ENCODE results near the gene MTREX. TPM values are rescaled to one million over a fixed set of nuclear protein-coding genes. Genes with fewer than 3 reads are reported as not detected.

The MTREX gene
- total and polyA plus RNA-seq, 10 of the 15 experiments (the other 5 are each of a cell fraction or from before 2014, with no cell fraction given): 20.1 to 102 (median 49.0) TPM

- Histone ChIP-seq H3K36me3 (ENCODE audit: control insufficient read depth in 2 of 2, insufficient read depth in 2 of 2, low read length in 1 of 2) (peaks cover 0 to 16% of the 10 kb centered on the region in 2 experiments; a peak in 2 of 4 replicates), H3K9me3 (replicated peaks; ENCODE audit: control insufficient read depth, insufficient read depth, low read length) (no peaks in the 10 kb centered on the region; the same call in none of the 3 replicates), H3K79me2 (ENCODE audit: control insufficient read depth, insufficient read depth, low read length) (no peaks in the 10 kb centered on the region; the same call in 1 of the 2 replicates), H2AFZ (ENCODE audit: control insufficient read depth, low read depth, low read length) (no peak overlapping the region), H4K20me1 (ENCODE audit: control insufficient read depth, insufficient read depth) (no peaks in the 10 kb centered on the region), H3K4me1 (ENCODE audit: control insufficient read depth, insufficient read depth, low read length) (no peaks in the 10 kb centered on the region), H3K27ac (ENCODE audit: control insufficient read depth, insufficient read depth) (no peak overlapping the region), H3K9ac (ENCODE audit: control insufficient read depth, insufficient read depth, low read length) (no peak overlapping the region), H3K27me3 (replicated peaks in 1 of 2; ENCODE audit: control insufficient read depth in 2 of 2, insufficient read depth in 2 of 2, low read length in 1 of 2) (no peaks in the 10 kb centered on the region), H3K4me2 (ENCODE audit: control insufficient read depth, insufficient read depth) (no peak overlapping the region), H3K4me3 (no peak overlapping the region)
- no TSS peak for BruUV-seq (replicated peaks)
- TF ChIP-seq RB1 (IDR thresholded peaks at IDR 0.05; ENCODE audit: borderline replicate concordance) (no peak), CBX3 (IDR thresholded peaks at IDR 0.05; ENCODE audit: borderline replicate concordance, low read depth) (no peak), SIX5 (IDR thresholded peaks at IDR 0.05; ENCODE audit: low read depth, low read length, severe bottlenecking) (no peak), PRDM15 (CRISPR knock-in tag; IDR thresholded peaks at IDR 0.05) (no peak), POLR2AphosphoS2 (IDR thresholded peaks at IDR 0.05; ENCODE audit: low read depth, low read length) (no peak), PML (IDR thresholded peaks at IDR 0.05; ENCODE audit: low read length) (no peak), MTA3 (IDR thresholded peaks at IDR 0.05; ENCODE audit: borderline replicate concordance, low read length) (no peak), NFXL1 (IDR thresholded peaks at IDR 0.05; ENCODE audit: borderline replicate concordance) (no peak), TARDBP (IDR thresholded peaks at IDR 0.05; ENCODE audit: borderline replicate concordance) (no peak), MYC (IDR thresholded peaks at IDR 0.05; ENCODE audit: insufficient read depth, insufficient read length, insufficient replicate concordance, low read length, severe bottlenecking) (no peak), BCL3 (IDR thresholded peaks at IDR 0.05; ENCODE audit: borderline replicate concordance, insufficient read depth, low read depth, low read length, poor library complexity, severe bottlenecking) (no peak), BMI1 (IDR thresholded peaks at IDR 0.05; ENCODE audit: borderline replicate concordance) (no peak), POLR2AphosphoS5 (IDR thresholded peaks at IDR 0.05; ENCODE audit: low read length) (no peak), JUNB (IDR thresholded peaks at IDR 0.05) (no peak), MXI1 (IDR thresholded peaks at IDR 0.05; ENCODE audit: low read depth, low read length) (no peak)
- ATAC-seq: no peak
- 100% methylated on average over 1 of the region's 1 CpG for WGBS (ENCODE audit: insufficient coverage, insufficient replicate concordance, low lambda C conversion rate, missing lambda C conversion rate)
- no peak for DNase-seq (ENCODE audit: low read depth, low spot score)
- ChIA-PET RAD21 (ENCODE audit: unreplicated experiment) (no interaction called here), SMC1A (ENCODE audit: uncharacterized antibody, unreplicated experiment) (no interaction called here), POLR2A (no interaction called here), CTCF (no interaction called here)
- intact Hi-C loops (cut with micrococcal nuclease; ENCODE audit: unreplicated experiment) (no loop called here), in situ Hi-C loops (cut with MboI) (no loop called here)
- FAIRE-seq: no peak
These were observed 12.9 kb upstream of the MTREX start for GRCh38 chr5:55294935-55295334.
